HepG2 (cell line): ENCODE measurements around the gene NEURL2. TPM values are rescaled to one million over a fixed set of nuclear protein-coding genes. Genes with fewer than 3 reads are reported as not detected.

Source experiments
- ELF1 ChIP-seq: sonication (generic); formaldehyde crosslinking; IDR thresholded peaks from 2 replicates; pipeline ENCODE4 v1.4.0; 2020; ENCODE audit warnings: missing genetic modification reagents
- GATAD2A ChIP-seq: IDR thresholded peaks from 2 replicates; pipeline ENCODE4 v1.6.1; 2016
- IKZF4 ChIP-seq: sonication (generic); formaldehyde crosslinking; IDR thresholded peaks from 2 replicates; pipeline ENCODE4 v1.5.1; 2020; ENCODE audit warnings: borderline replicate concordance, mild to moderate bottlenecking, low read depth, missing genetic modification reagents; ENCODE audit errors: not compliant biosample characterization
- MED8 ChIP-seq: sonication (generic); formaldehyde crosslinking; IDR thresholded peaks from 2 replicates; pipeline ENCODE4 v1.8.1; 2023; ENCODE audit warnings: mild to moderate bottlenecking, missing genetic modification reagents; ENCODE audit not compliant: insufficient replicate concordance
- MYNN ChIP-seq: sonication (generic); formaldehyde crosslinking; IDR thresholded peaks from 2 replicates; pipeline ENCODE4 v1.4.0; 2020; ENCODE audit warnings: mild to moderate bottlenecking, low read depth, missing genetic modification reagents
- RFXAP ChIP-seq: sonication (generic); formaldehyde crosslinking; IDR thresholded peaks from 2 replicates; pipeline ENCODE4 v1.4.0; 2020; ENCODE audit warnings: missing genetic modification reagents, borderline replicate concordance
- TGIF2 ChIP-seq: IDR thresholded peaks from 2 replicates; pipeline ENCODE4 v1.6.1; 2016; ENCODE audit warnings: control low read depth, missing compliant biosample characterization
- ZFY ChIP-seq: sonication (generic); formaldehyde crosslinking; IDR thresholded peaks from 2 replicates; pipeline ENCODE4 v1.4.0; 2020; ENCODE audit warnings: missing genetic modification reagents
- ZNF136 ChIP-seq: sonication (generic); formaldehyde crosslinking; IDR thresholded peaks from 2 replicates; pipeline ENCODE4 v1.8.1; 2022; ENCODE audit warnings: low read depth, mild to moderate bottlenecking, moderate library complexity, missing genetic modification reagents
- ZNF160 ChIP-seq: sonication (generic); formaldehyde crosslinking; IDR thresholded peaks from 2 replicates; pipeline ENCODE4 v1.8.0; 2022; ENCODE audit warnings: mild to moderate bottlenecking, inconsistent platforms, missing genetic modification reagents
- ZNF30 ChIP-seq: sonication (generic); formaldehyde crosslinking; IDR thresholded peaks from 2 replicates; pipeline ENCODE4 v1.5.0; 2020; ENCODE audit warnings: mild to moderate bottlenecking, missing genetic modification reagents
- ZNF430 ChIP-seq: sonication (generic); formaldehyde crosslinking; IDR thresholded peaks from 2 replicates; pipeline ENCODE4 v1.9.0; 2021; ENCODE audit warnings: mild to moderate bottlenecking, missing genetic modification reagents
- ZNF839 ChIP-seq: sonication (generic); formaldehyde crosslinking; IDR thresholded peaks from 2 replicates; pipeline ENCODE4 v1.4.0; 2020; ENCODE audit warnings: missing genetic modification reagents, mild to moderate bottlenecking, borderline replicate concordance
- polyA plus RNA-seq, 8 experiments: library from polyadenylated mRNA; depleted of rRNA in 3 of 8; stranded (reverse) in 7 of 8; unstranded in 1 of 8; fragments of >200 nt; fragmentation: Illumina TruSeq in 4 of 8; extraction: Trizol in 4 of 8; gene quantifications; 2 replicates each; pipeline versions ENCODE4 v1.2.1 to v1.2.3, GENCODE V29; 2011 to 2016; ENCODE audit warnings: low read depth in 4 of 8, missing spikeins in 1 of 8, mixed read lengths in 1 of 8; ENCODE audit not compliant: insufficient read depth in 1 of 8
- total RNA-seq, 5 experiments: library from RNA; depleted of rRNA; stranded (reverse); fragments of >200 nt; fragmentation: Illumina TruSeq; extraction: Trizol; gene quantifications; 2 replicates each; pipeline ENCODE4 v1.2.3, GENCODE V29; 2016; ENCODE audit warnings: low read depth in 1 of 5
- TF ChIP-seq, protein P1 (sequence below): sonication (generic); formaldehyde crosslinking; IDR thresholded peaks from 2 replicates; pipeline ENCODE4 v1.5.0; 2020; ENCODE audit warnings: mild to moderate bottlenecking, missing genetic modification reagents
- TF ChIP-seq, protein P2 (sequence below): IDR thresholded peaks from 2 replicates; pipeline ENCODE4 v1.6.1; 2016
- TF ChIP-seq, protein P3 (sequence below): sonication (generic); formaldehyde crosslinking; IDR thresholded peaks from 2 replicates; pipeline ENCODE4 v1.4.0; 2020; ENCODE audit warnings: low read depth, missing genetic modification reagents
- TF ChIP-seq, protein P4 (sequence below): IDR thresholded peaks from 2 replicates; pipeline ENCODE4 v1.6.1; 2016; ENCODE audit warnings: missing compliant biosample characterization, missing genetic modification reagents, borderline replicate concordance
- TF ChIP-seq, protein P5 (sequence below): sonication (generic); formaldehyde crosslinking; IDR thresholded peaks from 2 replicates; pipeline ENCODE4 v1.4.0; 2020; ENCODE audit warnings: missing genetic modification reagents, borderline replicate concordance

The NEURL2 gene
- total and polyA plus RNA-seq, 2 of the 13 experiments (the other 11 are each of a cell fraction or from before 2014, with no cell fraction given), result 7.2 to 9.7 TPM

DNA sequence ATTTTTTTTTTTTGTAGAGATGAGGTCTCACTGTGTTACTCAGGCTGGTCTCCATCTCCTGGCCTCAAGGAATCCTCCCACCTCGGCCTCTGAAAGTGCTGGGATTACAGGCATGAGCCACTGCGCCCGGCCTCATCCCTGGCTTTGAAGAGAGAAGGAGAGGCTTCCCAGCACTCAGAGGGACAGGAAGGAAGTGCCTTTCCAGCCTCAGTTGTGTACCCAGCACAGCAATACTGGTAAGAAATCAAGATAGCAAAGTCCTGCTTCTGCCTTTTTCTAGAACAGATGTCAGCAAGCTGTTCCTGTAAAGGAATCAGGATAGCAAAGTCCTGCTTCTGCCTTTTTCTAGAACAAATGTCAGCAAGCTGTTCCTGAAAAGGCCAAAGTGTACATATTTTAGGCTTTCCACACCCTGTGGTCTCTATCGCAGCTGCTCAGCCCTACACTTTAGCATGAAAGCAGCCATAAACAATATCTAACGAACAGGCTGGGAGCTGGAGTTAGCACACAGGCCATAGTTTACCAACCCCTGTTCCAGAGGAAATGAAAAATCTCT, 27.3 kb upstream of the NEURL2 start (continued):
- TF ChIP-seq RFXAP (0 out of 2 replicates have a peak, but pooled peaks have one; percentile 24), GATAD2A (peak; percentile 49), TGIF2 (0 out of 2 replicates have a peak, but pooled peaks have one; percentile 42), ELF1 (CRISPR knock-in tag) (peak; percentile 44; the same call in 1 of the 2 replicates), ZNF160 (0 out of 2 replicates have a peak, but pooled peaks have one; percentile 36), ZNF30 (CRISPR knock-in tag) (0 out of 2 replicates have a peak, but pooled peaks have one; percentile 53), IKZF4 (peak; percentile 30), MED8 (CRISPR knock-in tag) (no peak), ZNF839 (CRISPR knock-in tag) (no peak), MYNN (CRISPR knock-in tag) (no peak), ZNF136 (CRISPR knock-in tag) (no peak), ZFY (peak; percentile 40), ZNF430 (0 out of 2 replicates have a peak, but pooled peaks have one; percentile 23)
- TF ChIP-seq, protein P1, sequence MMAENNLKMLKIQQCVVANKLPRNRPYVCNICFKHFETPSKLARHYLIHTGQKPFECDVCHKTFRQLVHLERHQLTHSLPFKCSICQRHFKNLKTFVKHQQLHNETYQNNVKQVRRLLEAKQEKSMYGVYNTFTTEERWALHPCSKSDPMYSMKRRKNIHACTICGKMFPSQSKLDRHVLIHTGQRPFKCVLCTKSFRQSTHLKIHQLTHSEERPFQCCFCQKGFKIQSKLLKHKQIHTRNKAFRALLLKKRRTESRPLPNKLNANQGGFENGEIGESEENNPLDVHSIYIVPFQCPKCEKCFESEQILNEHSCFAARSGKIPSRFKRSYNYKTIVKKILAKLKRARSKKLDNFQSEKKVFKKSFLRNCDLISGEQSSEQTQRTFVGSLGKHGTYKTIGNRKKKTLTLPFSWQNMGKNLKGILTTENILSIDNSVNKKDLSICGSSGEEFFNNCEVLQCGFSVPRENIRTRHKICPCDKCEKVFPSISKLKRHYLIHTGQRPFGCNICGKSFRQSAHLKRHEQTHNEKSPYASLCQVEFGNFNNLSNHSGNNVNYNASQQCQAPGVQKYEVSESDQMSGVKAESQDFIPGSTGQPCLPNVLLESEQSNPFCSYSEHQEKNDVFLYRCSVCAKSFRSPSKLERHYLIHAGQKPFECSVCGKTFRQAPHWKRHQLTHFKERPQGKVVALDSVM (CRISPR knock-in tag), result peak; percentile 84
- TF ChIP-seq, protein P2, sequence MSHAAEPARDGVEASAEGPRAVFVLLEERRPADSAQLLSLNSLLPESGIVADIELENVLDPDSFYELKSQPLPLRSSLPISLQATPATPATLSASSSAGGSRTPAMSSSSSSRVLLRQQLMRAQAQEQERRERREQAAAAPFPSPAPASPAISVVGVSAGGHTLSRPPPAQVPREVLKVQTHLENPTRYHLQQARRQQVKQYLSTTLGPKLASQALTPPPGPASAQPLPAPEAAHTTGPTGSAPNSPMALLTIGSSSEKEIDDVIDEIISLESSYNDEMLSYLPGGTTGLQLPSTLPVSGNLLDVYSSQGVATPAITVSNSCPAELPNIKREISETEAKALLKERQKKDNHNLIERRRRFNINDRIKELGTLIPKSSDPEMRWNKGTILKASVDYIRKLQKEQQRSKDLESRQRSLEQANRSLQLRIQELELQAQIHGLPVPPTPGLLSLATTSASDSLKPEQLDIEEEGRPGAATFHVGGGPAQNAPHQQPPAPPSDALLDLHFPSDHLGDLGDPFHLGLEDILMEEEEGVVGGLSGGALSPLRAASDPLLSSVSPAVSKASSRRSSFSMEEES (CRISPR knock-in tag), result no peak
- TF ChIP-seq, protein P3, sequence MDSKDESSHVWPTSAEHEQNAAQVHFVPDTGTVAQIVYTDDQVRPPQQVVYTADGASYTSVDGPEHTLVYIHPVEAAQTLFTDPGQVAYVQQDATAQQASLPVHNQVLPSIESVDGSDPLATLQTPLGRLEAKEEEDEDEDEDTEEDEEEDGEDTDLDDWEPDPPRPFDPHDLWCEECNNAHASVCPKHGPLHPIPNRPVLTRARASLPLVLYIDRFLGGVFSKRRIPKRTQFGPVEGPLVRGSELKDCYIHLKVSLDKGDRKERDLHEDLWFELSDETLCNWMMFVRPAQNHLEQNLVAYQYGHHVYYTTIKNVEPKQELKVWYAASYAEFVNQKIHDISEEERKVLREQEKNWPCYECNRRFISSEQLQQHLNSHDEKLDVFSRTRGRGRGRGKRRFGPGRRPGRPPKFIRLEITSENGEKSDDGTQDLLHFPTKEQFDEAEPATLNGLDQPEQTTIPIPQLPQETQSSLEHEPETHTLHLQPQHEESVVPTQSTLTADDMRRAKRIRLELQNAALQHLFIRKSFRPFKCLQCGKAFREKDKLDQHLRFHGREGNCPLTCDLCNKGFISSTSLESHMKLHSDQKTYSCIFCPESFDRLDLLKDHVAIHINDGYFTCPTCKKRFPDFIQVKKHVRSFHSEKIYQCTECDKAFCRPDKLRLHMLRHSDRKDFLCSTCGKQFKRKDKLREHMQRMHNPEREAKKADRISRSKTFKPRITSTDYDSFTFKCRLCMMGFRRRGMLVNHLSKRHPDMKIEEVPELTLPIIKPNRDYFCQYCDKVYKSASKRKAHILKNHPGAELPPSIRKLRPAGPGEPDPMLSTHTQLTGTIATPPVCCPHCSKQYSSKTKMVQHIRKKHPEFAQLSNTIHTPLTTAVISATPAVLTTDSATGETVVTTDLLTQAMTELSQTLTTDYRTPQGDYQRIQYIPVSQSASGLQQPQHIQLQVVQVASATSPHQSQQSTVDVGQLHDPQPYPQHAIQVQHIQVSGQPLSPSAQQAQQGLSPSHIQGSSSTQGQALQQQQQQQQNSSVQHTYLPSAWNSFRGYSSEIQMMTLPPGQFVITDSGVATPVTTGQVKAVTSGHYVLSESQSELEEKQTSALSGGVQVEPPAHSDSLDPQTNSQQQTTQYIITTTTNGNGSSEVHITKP (CRISPR knock-in tag), result 0 out of 2 replicates have a peak, but pooled peaks have one; percentile 14
- TF ChIP-seq, protein P4, sequence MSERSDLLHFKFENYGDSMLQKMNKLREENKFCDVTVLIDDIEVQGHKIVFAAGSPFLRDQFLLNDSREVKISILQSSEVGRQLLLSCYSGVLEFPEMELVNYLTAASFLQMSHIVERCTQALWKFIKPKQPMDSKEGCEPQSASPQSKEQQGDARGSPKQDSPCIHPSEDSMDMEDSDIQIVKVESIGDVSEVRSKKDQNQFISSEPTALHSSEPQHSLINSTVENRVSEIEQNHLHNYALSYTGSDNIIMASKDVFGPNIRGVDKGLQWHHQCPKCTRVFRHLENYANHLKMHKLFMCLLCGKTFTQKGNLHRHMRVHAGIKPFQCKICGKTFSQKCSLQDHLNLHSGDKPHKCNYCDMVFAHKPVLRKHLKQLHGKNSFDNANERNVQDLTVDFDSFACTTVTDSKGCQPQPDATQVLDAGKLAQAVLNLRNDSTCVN (CRISPR knock-in tag), result peak; percentile 100
- TF ChIP-seq, protein P5, sequence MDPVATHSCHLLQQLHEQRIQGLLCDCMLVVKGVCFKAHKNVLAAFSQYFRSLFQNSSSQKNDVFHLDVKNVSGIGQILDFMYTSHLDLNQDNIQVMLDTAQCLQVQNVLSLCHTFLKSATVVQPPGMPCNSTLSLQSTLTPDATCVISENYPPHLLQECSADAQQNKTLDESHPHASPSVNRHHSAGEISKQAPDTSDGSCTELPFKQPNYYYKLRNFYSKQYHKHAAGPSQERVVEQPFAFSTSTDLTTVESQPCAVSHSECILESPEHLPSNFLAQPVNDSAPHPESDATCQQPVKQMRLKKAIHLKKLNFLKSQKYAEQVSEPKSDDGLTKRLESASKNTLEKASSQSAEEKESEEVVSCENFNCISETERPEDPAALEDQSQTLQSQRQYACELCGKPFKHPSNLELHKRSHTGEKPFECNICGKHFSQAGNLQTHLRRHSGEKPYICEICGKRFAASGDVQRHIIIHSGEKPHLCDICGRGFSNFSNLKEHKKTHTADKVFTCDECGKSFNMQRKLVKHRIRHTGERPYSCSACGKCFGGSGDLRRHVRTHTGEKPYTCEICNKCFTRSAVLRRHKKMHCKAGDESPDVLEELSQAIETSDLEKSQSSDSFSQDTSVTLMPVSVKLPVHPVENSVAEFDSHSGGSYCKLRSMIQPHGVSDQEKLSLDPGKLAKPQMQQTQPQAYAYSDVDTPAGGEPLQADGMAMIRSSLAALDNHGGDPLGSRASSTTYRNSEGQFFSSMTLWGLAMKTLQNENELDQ (CRISPR knock-in tag), result no peak
